Osteocyte (in vitro differentiated cells): ENCODE measurements around the gene NHP2. TPM values are rescaled to one million over a fixed set of nuclear protein-coding genes. Genes with fewer than 3 reads are reported as not detected.

Experiments used
- DNase-seq: peaks from one replicate; pipeline ENCODE4 v3.0.0; 2021; ENCODE audit warnings: mixed read lengths; ENCODE audit not compliant: unreplicated experiment; ENCODE audit errors: extremely low spot score
- H3K27ac Mint-ChIP-seq: one replicate; pipeline ENCODE4 v1.8.0; 2021; ENCODE audit warnings: mild to moderate bottlenecking, mixed read lengths; ENCODE audit not compliant: unreplicated experiment
- H3K27me3 Mint-ChIP-seq: one replicate; pipeline ENCODE4 v1.8.0; 2021; ENCODE audit warnings: mixed read lengths; ENCODE audit not compliant: unreplicated experiment
- H3K36me3 Mint-ChIP-seq: one replicate; pipeline ENCODE4 v1.8.0; 2021; ENCODE audit warnings: mixed read lengths; ENCODE audit not compliant: unreplicated experiment
- H3K4me1 Mint-ChIP-seq: one replicate; pipeline ENCODE4 v1.8.0; 2021; ENCODE audit warnings: mixed read lengths; ENCODE audit not compliant: unreplicated experiment
- H3K4me3 Mint-ChIP-seq: one replicate; pipeline ENCODE4 v1.8.0; 2021; ENCODE audit warnings: mild to moderate bottlenecking, moderate library complexity, mixed read lengths; ENCODE audit not compliant: unreplicated experiment
- H3K9me3 Mint-ChIP-seq: one replicate; pipeline ENCODE4 v1.8.0; 2021; ENCODE audit warnings: mixed read lengths; ENCODE audit not compliant: unreplicated experiment
- total RNA-seq: library from RNA; stranded (reverse); gene quantifications from 2 replicates; pipeline ENCODE4 v1.2.1, GENCODE V29; 2021
- TF ChIP-seq, protein P1 (sequence below): fragments of 200-600 bp; sonication (generic); IDR thresholded peaks from 2 replicates; pipeline ENCODE4 v1.5.0; 2021; ENCODE audit warnings: antibody characterized with exemption, mild to moderate bottlenecking, moderate library complexity

The NHP2 gene
- total RNA-seq, 1 donor from 2014 or later, result 94.2 TPM

DNA sequence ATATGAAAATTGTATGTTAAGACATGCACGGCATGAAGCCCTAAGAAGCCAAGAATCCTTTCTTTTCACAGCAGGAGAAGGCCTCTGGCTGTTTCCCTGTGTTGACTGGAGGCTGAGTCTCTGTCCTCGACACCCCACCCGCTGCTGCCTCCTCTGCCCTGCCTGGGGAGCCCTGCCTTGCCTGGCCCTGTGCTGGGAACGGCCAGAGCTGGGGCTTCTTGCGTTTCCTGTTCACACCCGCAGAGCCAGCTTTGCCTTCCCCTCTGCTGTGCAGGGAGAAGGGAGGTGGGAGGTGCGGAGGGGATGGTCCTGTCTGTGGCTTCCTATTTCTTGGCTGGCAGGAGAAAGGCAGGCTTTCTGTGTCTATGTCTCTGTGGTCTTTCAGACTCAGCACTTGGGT, 40.3 kb upstream of the NHP2 start:
- H3K4me1 Mint-ChIP-seq, result peaks cover 13% of the 10 kb centered on the region
- H3K9me3 Mint-ChIP-seq, result peaks cover 3% of the 10 kb centered on the region
- TF ChIP-seq, protein P1, sequence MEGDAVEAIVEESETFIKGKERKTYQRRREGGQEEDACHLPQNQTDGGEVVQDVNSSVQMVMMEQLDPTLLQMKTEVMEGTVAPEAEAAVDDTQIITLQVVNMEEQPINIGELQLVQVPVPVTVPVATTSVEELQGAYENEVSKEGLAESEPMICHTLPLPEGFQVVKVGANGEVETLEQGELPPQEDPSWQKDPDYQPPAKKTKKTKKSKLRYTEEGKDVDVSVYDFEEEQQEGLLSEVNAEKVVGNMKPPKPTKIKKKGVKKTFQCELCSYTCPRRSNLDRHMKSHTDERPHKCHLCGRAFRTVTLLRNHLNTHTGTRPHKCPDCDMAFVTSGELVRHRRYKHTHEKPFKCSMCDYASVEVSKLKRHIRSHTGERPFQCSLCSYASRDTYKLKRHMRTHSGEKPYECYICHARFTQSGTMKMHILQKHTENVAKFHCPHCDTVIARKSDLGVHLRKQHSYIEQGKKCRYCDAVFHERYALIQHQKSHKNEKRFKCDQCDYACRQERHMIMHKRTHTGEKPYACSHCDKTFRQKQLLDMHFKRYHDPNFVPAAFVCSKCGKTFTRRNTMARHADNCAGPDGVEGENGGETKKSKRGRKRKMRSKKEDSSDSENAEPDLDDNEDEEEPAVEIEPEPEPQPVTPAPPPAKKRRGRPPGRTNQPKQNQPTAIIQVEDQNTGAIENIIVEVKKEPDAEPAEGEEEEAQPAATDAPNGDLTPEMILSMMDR, result no peak
- H3K27ac Mint-ChIP-seq, result no peak overlapping the region
- DNase-seq, result no peak
- peaks cover 11% of the 10 kb centered on the region for H3K27me3 Mint-ChIP-seq
- no peak overlapping the region for H3K4me3 Mint-ChIP-seq
- peaks cover 2% of the 10 kb centered on the region for H3K36me3 Mint-ChIP-seq

DNA sequence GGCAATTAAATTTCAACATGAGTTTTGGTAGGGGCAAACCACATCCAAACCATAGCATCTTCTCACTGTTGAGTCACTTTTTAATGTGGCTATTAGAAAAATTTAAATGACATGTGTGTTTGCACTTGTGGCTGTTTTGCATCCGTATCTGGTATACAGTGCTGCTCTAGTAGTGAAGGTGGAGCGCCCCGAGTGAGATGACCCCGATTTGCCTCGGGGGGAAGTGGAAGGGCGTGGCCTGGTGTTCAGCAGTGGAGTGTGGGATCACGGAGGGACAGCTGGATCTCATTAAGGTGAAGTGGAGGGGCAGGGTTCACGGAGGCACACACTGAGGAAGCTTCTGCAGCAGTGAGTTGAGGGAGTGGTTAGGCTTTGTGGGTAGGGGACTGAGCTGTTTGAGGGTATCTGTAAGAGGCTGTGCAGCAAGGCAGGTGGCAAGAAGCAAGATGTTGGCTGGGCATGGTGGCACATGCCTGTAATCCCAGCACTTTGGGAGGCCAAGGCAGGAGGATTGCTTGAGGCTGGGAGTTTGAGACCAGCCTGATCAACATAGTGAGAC, 39.6 kb upstream of the NHP2 start:
- no peak for DNase-seq
- Mint-ChIP-seq H3K27ac (no peak overlapping the region), H3K27me3 (peaks cover 17% of the 10 kb centered on the region), H3K36me3 (peaks cover 2% of the 10 kb centered on the region), H3K9me3 (peaks cover 3% of the 10 kb centered on the region), H3K4me1 (peaks cover 13% of the 10 kb centered on the region), H3K4me3 (no peak overlapping the region)
- TF ChIP-seq, protein P1, result no peak

DNA sequence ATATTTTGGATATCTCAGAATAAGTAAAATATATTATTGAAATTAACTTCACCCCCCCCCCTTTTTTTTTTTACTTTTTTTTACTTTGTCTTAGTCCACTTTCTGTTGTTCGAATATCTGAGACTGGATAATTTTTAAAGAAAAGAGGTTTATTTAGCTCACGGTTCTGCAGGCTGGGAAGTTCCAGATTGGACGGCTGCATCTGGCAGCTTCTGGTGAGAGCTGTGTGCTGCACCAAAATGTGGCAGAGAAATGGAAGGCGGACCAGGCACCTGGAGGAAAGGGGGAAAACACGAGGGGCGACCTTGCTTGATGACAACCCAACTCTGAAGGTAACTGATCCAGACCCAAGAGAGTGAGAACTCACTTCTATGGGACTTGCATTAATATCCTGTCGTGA, 39.1 kb upstream of the NHP2 start:
- H3K4me1 Mint-ChIP-seq, result peaks cover 13% of the 10 kb centered on the region
- no peak for DNase-seq
- H3K4me3 Mint-ChIP-seq, result no peak overlapping the region
- TF ChIP-seq, protein P1, result no peak
- H3K9me3 Mint-ChIP-seq, result peaks cover 3% of the 10 kb centered on the region
- peaks cover 2% of the 10 kb centered on the region for H3K36me3 Mint-ChIP-seq
- H3K27me3 Mint-ChIP-seq, result peaks cover 18% of the 10 kb centered on the region
- H3K27ac Mint-ChIP-seq, result no peak overlapping the region

DNA sequence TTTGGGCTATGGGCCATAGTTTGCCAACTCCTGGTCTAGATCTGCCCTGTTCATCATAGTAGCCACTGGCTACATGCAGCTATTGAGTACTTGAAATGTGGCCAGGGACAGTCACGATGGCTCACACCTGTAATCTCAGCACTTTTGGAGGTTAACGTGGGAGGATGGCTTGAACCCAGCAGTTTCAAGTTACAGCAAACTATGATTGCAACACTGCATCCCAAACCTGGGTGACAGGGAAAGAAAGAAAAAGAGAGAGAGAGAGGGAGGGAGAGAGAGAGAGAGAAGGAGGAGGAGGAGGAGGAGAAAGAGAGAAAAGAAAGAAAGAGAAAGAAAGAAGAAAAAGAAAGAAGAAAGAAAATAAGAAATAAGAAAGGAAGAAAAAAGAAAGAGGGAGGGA, 38.6 kb upstream of the NHP2 start:
- Mint-ChIP-seq H3K4me3 (no peak overlapping the region), H3K27ac (no peak overlapping the region), H3K9me3 (peaks cover 3% of the 10 kb centered on the region), H3K4me1 (peaks cover 13% of the 10 kb centered on the region), H3K36me3 (peaks cover 2% of the 10 kb centered on the region), H3K27me3 (peaks cover 18% of the 10 kb centered on the region)
- TF ChIP-seq, protein P1, result no peak
- DNase-seq, result no peak

DNA sequence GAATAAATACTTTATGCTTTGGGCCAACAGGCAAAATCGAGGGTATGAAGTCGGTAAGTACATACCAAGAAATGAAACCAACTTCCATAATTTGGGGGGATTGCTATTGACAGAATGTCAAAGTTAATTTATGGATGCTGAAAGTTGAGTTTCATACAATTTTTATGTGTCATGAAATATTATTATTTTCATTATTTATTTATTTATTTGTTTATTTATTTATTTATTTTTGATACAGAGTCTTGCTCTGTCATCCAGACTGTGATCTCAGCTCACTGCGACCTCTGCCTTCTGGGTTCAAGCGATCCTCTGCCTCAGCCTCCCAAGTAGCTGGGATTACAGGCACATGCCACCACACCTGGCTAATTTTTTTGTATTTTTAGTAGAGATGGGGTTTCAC, 38.0 kb upstream of the NHP2 start:
- H3K4me3 Mint-ChIP-seq, result no peak overlapping the region
- TF ChIP-seq, protein P1, result no peak
- H3K27ac Mint-ChIP-seq, result no peak overlapping the region
- DNase-seq, result no peak
- H3K9me3 Mint-ChIP-seq, result peaks cover 3% of the 10 kb centered on the region
- H3K36me3 Mint-ChIP-seq, result peaks cover 2% of the 10 kb centered on the region
- H3K27me3 Mint-ChIP-seq, result peaks cover 18% of the 10 kb centered on the region
- H3K4me1 Mint-ChIP-seq, result peaks cover 13% of the 10 kb centered on the region
